HepG2 (cell line): Measurements from ENCODE around the gene KISS1R. TPM values are rescaled to one million over a fixed set of nuclear protein-coding genes. Genes with fewer than 3 reads are reported as not detected.
A peak's percentile ranks its signal among the peaks of the same experiment; 100 is the strongest.

Experiments
- ATAC-seq: fragments of 200-7000 bp; cut with Tn5 transposase; 3 replicates; pipeline ENCODE4 v1.9.1; 2020; ENCODE audit warnings: mild to moderate bottlenecking, moderate library complexity
- BruUV-seq: library from RNA; stranded (reverse); fragments of 400-500 nt; replicated peaks from 2 replicates; lab custom pipeline; 2021; lab: Mats Ljungman, UMichigan
- CTCF ChIA-PET: fragments of 300-600 bp; formaldehyde crosslinking; extraction: SDS; loops from one replicate; lab custom pipeline; 2021; ENCODE audit warnings: low total read pairs, inconsistent platforms, low intra/inter-chr PET ratio; lab: Yijun Ruan, JAX
- POLR2A ChIA-PET: fragments of 350-600 bp; sonication (Branson Sonifier 250); formaldehyde crosslinking; loops from one replicate; lab custom pipeline; 2020; ENCODE audit warnings: antibody characterized with exemption, inconsistent platforms; lab: Yijun Ruan, JAX
- DNase-seq: peaks from one replicate; pipeline ENCODE4 v3.0.0-alpha.2; 2015; ENCODE audit warnings: low spot score
- FAIRE-seq: peaks from 3 replicates; lab custom pipeline; 2011; peaks lifted over from hg19 to GRCh38; lab: Jason Lieb, UNC
- H2AFZ ChIP-seq: one replicate; pipeline ENCODE4 v1.6.1; 2011; ENCODE audit warnings: low read length, inconsistent platforms
- H3K27ac ChIP-seq: fragments of 300-600 bp; 3 replicates; pipeline ENCODE4 v1.8.0; 2011; ENCODE audit warnings: mixed run types, mild to moderate bottlenecking, mixed read lengths, low read length, inconsistent platforms; ENCODE audit not compliant: insufficient read depth; ENCODE audit errors: extremely low read length
- H3K27me3 ChIP-seq, 2 experiments: fragments of 200-600 bp in 1 of 2; 2 replicates in 1 of 2; 3 replicates in 1 of 2; pipeline versions ENCODE4 v1.6.0 to v1.8.0; 2011; ENCODE audit warnings: low read length in 2 of 2, mild to moderate bottlenecking in 2 of 2, moderate library complexity in 2 of 2, inconsistent platforms in 1 of 2; ENCODE audit not compliant: insufficient read depth in 2 of 2, control insufficient read depth in 1 of 2
- H3K36me3 ChIP-seq, 2 experiments: fragments of 200-600 bp in 1 of 2; replicated peaks in 1 of 2; 2 replicates in 1 of 2; 3 replicates in 1 of 2; pipeline versions ENCODE4 v1.5.1 to v1.8.0; 2011; ENCODE audit warnings: low read length in 2 of 2, inconsistent platforms in 1 of 2; ENCODE audit not compliant: insufficient read depth in 2 of 2, control insufficient read depth in 1 of 2
- H3K4me1 ChIP-seq: 2 replicates; pipeline ENCODE4 v1.5.1; 2012; ENCODE audit warnings: low read length, inconsistent platforms; ENCODE audit not compliant: insufficient read depth
- H3K4me2 ChIP-seq: 2 replicates; pipeline ENCODE4 v1.6.0; 2011; ENCODE audit warnings: low read depth, low read length, inconsistent platforms
- H3K4me3 ChIP-seq, 3 experiments: fragments of 200-600 bp in 1 of 3; sonication (generic), shearing (Covaris generic) in 1 of 3; replicated peaks in 1 of 3; 2 replicates each; pipeline ENCODE4 v1.5.1; 2011 to 2016; ENCODE audit warnings: low read length in 3 of 3, inconsistent platforms in 2 of 3, low read depth in 2 of 3, mild to moderate bottlenecking in 2 of 3, control low read depth in 1 of 3, mixed read lengths in 1 of 3; ENCODE audit not compliant: insufficient read depth in 1 of 3
- H3K79me2 ChIP-seq: one replicate; pipeline ENCODE4 v1.6.1; 2011; ENCODE audit warnings: low read length, inconsistent platforms; ENCODE audit not compliant: insufficient read depth
- H3K9ac ChIP-seq: 2 replicates; pipeline ENCODE4 v1.6.0; 2011; ENCODE audit warnings: mild to moderate bottlenecking, low read depth, low read length, inconsistent platforms; ENCODE audit not compliant: insufficient read depth
- H3K9me3 ChIP-seq: 2 replicates; pipeline ENCODE4 v1.5.1; 2012; ENCODE audit warnings: mild to moderate bottlenecking, low read length
- H4K20me1 ChIP-seq: 2 replicates; pipeline ENCODE4 v1.6.0; 2011; ENCODE audit warnings: inconsistent platforms, mild to moderate bottlenecking, low read length, moderate library complexity; ENCODE audit not compliant: insufficient read depth
- RBFOX2 ChIP-seq: fragments of 200-400 bp; formaldehyde crosslinking; IDR thresholded peaks from 2 replicates; pipeline ENCODE4 v1.6.1; 2017; ENCODE audit warnings: low read depth, mild to moderate bottlenecking, low read length
- UBTF ChIP-seq: sonication (generic); formaldehyde crosslinking; IDR thresholded peaks from 2 replicates; pipeline ENCODE4 v1.4.0; 2020; ENCODE audit warnings: mild to moderate bottlenecking, missing genetic modification reagents
- ZBTB49 ChIP-seq: sonication (generic); formaldehyde crosslinking; IDR thresholded peaks from 2 replicates; pipeline ENCODE4 v1.4.0; 2020; ENCODE audit warnings: missing genetic modification reagents, borderline replicate concordance
- WGBS: methylation state at CpG from one replicate; pipeline ENCODE4 v1.1.6; 2017; ENCODE audit warnings: low lambda C conversion rate; 5-methylcytosine and 5-hydroxymethylcytosine counted together
- in situ Hi-C: cut with HindIII; loops from 2 replicates; pipeline ENCODE4 v1.10.0; 2017; ENCODE audit warnings: low pct_unique_long_range_greater_than_20kb; ENCODE audit not compliant: extremely low pct_ligation_motif_present
- intact Hi-C: fragments of 100-400 bp; cut with micrococcal nuclease; formaldehyde crosslinking; loops from one replicate; pipeline ENCODE4 v1.10.0; 2022; ENCODE audit not compliant: unreplicated experiment
- polyA plus RNA-seq, 8 experiments: library from polyadenylated mRNA; depleted of rRNA in 3 of 8; stranded (reverse) in 7 of 8; unstranded in 1 of 8; fragments of >200 nt; fragmentation: Illumina TruSeq in 4 of 8; extraction: Trizol in 4 of 8; gene quantifications; 2 replicates each; pipeline versions ENCODE4 v1.2.1 to v1.2.3, GENCODE V29; 2011 to 2016; ENCODE audit warnings: low read depth in 4 of 8, missing spikeins in 1 of 8, mixed read lengths in 1 of 8; ENCODE audit not compliant: insufficient read depth in 1 of 8
- total RNA-seq, 5 experiments: library from RNA; depleted of rRNA; stranded (reverse); fragments of >200 nt; fragmentation: Illumina TruSeq; extraction: Trizol; gene quantifications; 2 replicates each; pipeline ENCODE4 v1.2.3, GENCODE V29; 2016; ENCODE audit warnings: low read depth in 1 of 5

Gene KISS1R
- total and polyA plus RNA-seq, 2 of the 13 experiments (the other 11 are each of a cell fraction or from before 2014, with no cell fraction given): 1.1 to 10.2 TPM

GRCh38 chr19:890831-891230, 26.3 kb upstream of the KISS1R start:
- no peak for ATAC-seq
- BruUV-seq: no TSS peak
- Histone ChIP-seq H3K36me3 (peaks cover 12 to 27% of the 10 kb centered on the region in 2 experiments; a peak in 4 of 5 replicates), H3K9ac (no peak overlapping the region), H4K20me1 (no peaks in the 10 kb centered on the region; the same call in 1 of the 2 replicates), H3K4me1 (peaks cover 9% of the 10 kb centered on the region), H2AFZ (no peak overlapping the region), H3K4me2 (no peak overlapping the region), H3K79me2 (peaks cover 10% of the 10 kb centered on the region), H3K27ac (no peak overlapping the region), H3K27me3 (no peaks in the 10 kb centered on the region), H3K9me3 (no peaks in the 10 kb centered on the region), H3K4me3 (no peak overlapping the region)
- FAIRE-seq: no peak
- WGBS: 96% methylated on average over 18 of the region's 18 CpGs
- in situ Hi-C loops (no loop called here), intact Hi-C loops (no loop called here)
- ChIA-PET CTCF (no interaction called here), POLR2A (no interaction called here)
- no peak for DNase-seq
- TF ChIP-seq ZBTB49 (CRISPR knock-in tag) (no peak), RBFOX2 (0 out of 2 replicates have a peak, but pooled peaks have one; percentile 28), UBTF (CRISPR knock-in tag) (no peak)
